Measurements from ENCODE around the gene POLR2F.
A peak's percentile ranks its signal among the peaks of the same experiment; 100 is the strongest.
"Not testable (repeated sequence)": the region's sequence is repeated elsewhere in the genome, so short reads cannot be mapped to it uniquely, and the experiment has no call there.

POLR2F gene

GRCh38 chr22:37925767-37926166 lies 27.7 kb upstream of the POLR2F start:
- no peak for DNase-seq

GRCh38 chr22:37926358-37926757 lies 27.1 kb upstream of the POLR2F start:
- no peak for DNase-seq

GRCh38 chr22:37926771-37927636 lies 26.5 kb upstream of the POLR2F start:
- DNase-seq, result no peak

- DNase-seq, result no peak
Measured at GRCh38 chr22:37927637-37927936, 25.9 kb upstream of the POLR2F start.

GRCh38 chr22:37929390-37929789 lies 24.1 kb upstream of the POLR2F start:
- DNase-seq, result no peak

- DNase-seq, result no peak
Measured at GRCh38 chr22:37930270-37930951, 23.1 kb upstream of the POLR2F start.

- DNase-seq, result no peak
Measured at GRCh38 chr22:37930952-37931440, 22.5 kb upstream of the POLR2F start.

- DNase-seq, result no peak
Measured at GRCh38 chr22:37931893-37932389, 21.6 kb upstream of the POLR2F start.

GRCh38 chr22:37932401-37932800 lies 21.1 kb upstream of the POLR2F start:
- no peak for DNase-seq

GRCh38 chr22:37932821-37933578 lies 20.5 kb upstream of the POLR2F start:
- DNase-seq, result no peak

- peak; percentile 80 for DNase-seq
Measured at GRCh38 chr22:37933711-37934376, 19.7 kb upstream of the POLR2F start.

GRCh38 chr22:37940698-37941376 lies 12.7 kb upstream of the POLR2F start:
- no peak for DNase-seq

- DNase-seq, result no peak
Measured at GRCh38 chr22:37942133-37942532, 11.4 kb upstream of the POLR2F start.

GRCh38 chr22:37943136-37943824 lies 10.2 kb upstream of the POLR2F start:
- DNase-seq, result no peak

GRCh38 chr22:37943825-37944198 lies 9.7 kb upstream of the POLR2F start:
- DNase-seq, result no peak

- DNase-seq, result not testable (repeated sequence)
Measured at GRCh38 chr22:37944423-37944822, 9.1 kb upstream of the POLR2F start.

GRCh38 chr22:37947142-37947795 lies 6.2 kb upstream of the POLR2F start:
- not testable (repeated sequence) for DNase-seq

- no peak for DNase-seq
Measured at GRCh38 chr22:37951305-37951704, 2.2 kb upstream of the POLR2F start.

- DNase-seq, result not testable (repeated sequence)
Measured at GRCh38 chr22:37952629-37953028, 870 bp upstream of the POLR2F start.

GRCh38 chr22:37953062-37953436 lies 450 bp upstream of the POLR2F start:
- no peak for DNase-seq

GRCh38 chr22:37954686-37955085 lies 1.2 kb downstream of the POLR2F start:
- DNase-seq, result no peak

Data from activated CD4-positive, alpha-beta T cell treated with anti-CD3 and anti-CD28 coated beads, Interleukin-2, amount 50 U/mL, for 1 hour (primary cell).